ENCODE data around the gene SPAG16.

Gene SPAG16

DNA sequence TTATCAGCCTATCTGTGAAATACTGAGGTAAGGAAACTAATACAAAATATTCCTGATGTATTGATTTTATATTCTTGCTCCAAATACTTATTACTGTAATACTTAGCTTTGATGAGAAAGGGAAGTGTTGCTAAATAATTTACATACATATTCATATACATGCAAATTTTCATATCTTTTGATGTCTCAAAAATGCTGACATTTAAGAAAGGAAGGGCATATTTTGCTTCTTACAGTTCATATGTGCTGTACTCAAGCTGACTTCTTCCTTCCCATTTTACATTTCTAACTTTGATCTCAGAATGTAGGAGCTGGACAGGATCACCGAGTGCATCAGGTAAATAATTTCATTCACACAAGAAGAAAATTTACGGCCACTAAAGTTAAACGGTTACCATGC lies 727.4 kb downstream of the SPAG16 start:
- H3K79me2 ChIP-seq (ENCODE audit: insufficient read depth, low read length) = no peaks in the 10 kb centered on the region
- no peaks in the 10 kb centered on the region for H4K20me1 ChIP-seq (ENCODE audit: low read depth, low read length)
- no peak for TF ChIP-seq EZH2phosphoT487 (conservative IDR thresholded peaks at IDR 0.05; ENCODE audit: low read length)
- TF ChIP-seq, protein P1, sequence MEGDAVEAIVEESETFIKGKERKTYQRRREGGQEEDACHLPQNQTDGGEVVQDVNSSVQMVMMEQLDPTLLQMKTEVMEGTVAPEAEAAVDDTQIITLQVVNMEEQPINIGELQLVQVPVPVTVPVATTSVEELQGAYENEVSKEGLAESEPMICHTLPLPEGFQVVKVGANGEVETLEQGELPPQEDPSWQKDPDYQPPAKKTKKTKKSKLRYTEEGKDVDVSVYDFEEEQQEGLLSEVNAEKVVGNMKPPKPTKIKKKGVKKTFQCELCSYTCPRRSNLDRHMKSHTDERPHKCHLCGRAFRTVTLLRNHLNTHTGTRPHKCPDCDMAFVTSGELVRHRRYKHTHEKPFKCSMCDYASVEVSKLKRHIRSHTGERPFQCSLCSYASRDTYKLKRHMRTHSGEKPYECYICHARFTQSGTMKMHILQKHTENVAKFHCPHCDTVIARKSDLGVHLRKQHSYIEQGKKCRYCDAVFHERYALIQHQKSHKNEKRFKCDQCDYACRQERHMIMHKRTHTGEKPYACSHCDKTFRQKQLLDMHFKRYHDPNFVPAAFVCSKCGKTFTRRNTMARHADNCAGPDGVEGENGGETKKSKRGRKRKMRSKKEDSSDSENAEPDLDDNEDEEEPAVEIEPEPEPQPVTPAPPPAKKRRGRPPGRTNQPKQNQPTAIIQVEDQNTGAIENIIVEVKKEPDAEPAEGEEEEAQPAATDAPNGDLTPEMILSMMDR (IDR thresholded peaks at IDR 0.05; ENCODE audit: insufficient read depth, low read length, poor library complexity, severe bottlenecking) = no peak
- H3K4me3 ChIP-seq (ENCODE audit: insufficient read depth, low read length, poor library complexity, severe bottlenecking) = no peak overlapping the region
- H3K9ac ChIP-seq (ENCODE audit: low read length) = no peak overlapping the region
- H3K9me3 ChIP-seq (ENCODE audit: insufficient read depth, low read length) = no peaks in the 10 kb centered on the region
- no peaks in the 10 kb centered on the region for H3F3A ChIP-seq (ENCODE audit: insufficient read depth)
- no peak overlapping the region for H2AFZ ChIP-seq (ENCODE audit: low read depth, low read length, severe bottlenecking)
- no peaks in the 10 kb centered on the region for H3K27me3 ChIP-seq (ENCODE audit: low read length)
- H3K9me2 ChIP-seq (replicated peaks; ENCODE audit: insufficient read depth, low read length) = no peaks in the 10 kb centered on the region
- H3K4me2 ChIP-seq (ENCODE audit: low read depth, low read length, poor library complexity, severe bottlenecking) = no peak overlapping the region
- no peaks in the 10 kb centered on the region for H3K36me3 ChIP-seq (ENCODE audit: low read length)
- no peak overlapping the region for H3K27ac ChIP-seq (ENCODE audit: low read depth, low read length)

DNA sequence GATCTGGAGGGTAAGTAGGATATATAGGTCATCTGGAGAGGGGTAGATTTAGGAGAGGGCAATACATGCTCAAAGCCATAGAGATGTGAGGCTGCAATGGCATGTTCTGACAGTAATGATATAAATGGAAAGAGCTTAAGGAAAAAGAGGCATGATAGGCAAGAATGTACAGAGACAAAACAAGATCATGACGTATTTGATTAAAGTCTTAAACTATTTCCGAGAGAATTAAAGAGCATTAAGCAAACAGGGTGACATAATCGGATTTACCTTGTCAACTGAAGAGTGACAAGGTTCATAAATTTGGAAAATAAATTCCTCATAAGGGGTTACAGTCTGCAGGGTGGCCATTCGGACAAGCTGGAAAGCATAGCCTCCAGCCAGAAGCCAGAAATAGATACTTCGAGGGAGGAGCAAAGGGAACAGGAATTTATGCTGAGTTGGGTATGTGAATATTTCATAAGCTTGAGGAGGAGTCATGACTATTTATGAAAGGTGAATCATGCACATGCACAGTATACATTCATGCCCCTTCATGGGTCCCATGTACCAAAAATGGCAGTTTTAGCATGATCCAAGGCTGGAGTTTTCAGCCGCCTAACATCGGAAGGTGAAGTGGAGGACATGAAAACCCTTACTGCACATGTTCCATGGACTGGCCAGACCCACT lies 730.4 kb downstream of the SPAG16 start:
- H3F3A ChIP-seq (ENCODE audit: insufficient read depth) = no peaks in the 10 kb centered on the region
- no peak overlapping the region for H3K9ac ChIP-seq (ENCODE audit: low read length)
- no peaks in the 10 kb centered on the region for H3K27me3 ChIP-seq (ENCODE audit: low read length)
- H3K4me2 ChIP-seq (ENCODE audit: low read depth, low read length, poor library complexity, severe bottlenecking) = no peak overlapping the region
- no peak overlapping the region for H2AFZ ChIP-seq (ENCODE audit: low read depth, low read length, severe bottlenecking)
- no peak overlapping the region for H3K27ac ChIP-seq (ENCODE audit: low read depth, low read length)
- no peaks in the 10 kb centered on the region for H3K9me2 ChIP-seq (replicated peaks; ENCODE audit: insufficient read depth, low read length)
- H3K79me2 ChIP-seq (ENCODE audit: insufficient read depth, low read length) = no peaks in the 10 kb centered on the region
- no peaks in the 10 kb centered on the region for H3K36me3 ChIP-seq (ENCODE audit: low read length)
- no peak overlapping the region for H3K4me3 ChIP-seq (ENCODE audit: insufficient read depth, low read length, poor library complexity, severe bottlenecking)
- no peaks in the 10 kb centered on the region for H3K9me3 ChIP-seq (ENCODE audit: insufficient read depth, low read length)
- no peaks in the 10 kb centered on the region for H4K20me1 ChIP-seq (ENCODE audit: low read depth, low read length)
- no peak for TF ChIP-seq EZH2phosphoT487 (conservative IDR thresholded peaks at IDR 0.05; ENCODE audit: low read length)
- TF ChIP-seq, protein P1 (IDR thresholded peaks at IDR 0.05; ENCODE audit: insufficient read depth, low read length, poor library complexity, severe bottlenecking) = no peak

DNA sequence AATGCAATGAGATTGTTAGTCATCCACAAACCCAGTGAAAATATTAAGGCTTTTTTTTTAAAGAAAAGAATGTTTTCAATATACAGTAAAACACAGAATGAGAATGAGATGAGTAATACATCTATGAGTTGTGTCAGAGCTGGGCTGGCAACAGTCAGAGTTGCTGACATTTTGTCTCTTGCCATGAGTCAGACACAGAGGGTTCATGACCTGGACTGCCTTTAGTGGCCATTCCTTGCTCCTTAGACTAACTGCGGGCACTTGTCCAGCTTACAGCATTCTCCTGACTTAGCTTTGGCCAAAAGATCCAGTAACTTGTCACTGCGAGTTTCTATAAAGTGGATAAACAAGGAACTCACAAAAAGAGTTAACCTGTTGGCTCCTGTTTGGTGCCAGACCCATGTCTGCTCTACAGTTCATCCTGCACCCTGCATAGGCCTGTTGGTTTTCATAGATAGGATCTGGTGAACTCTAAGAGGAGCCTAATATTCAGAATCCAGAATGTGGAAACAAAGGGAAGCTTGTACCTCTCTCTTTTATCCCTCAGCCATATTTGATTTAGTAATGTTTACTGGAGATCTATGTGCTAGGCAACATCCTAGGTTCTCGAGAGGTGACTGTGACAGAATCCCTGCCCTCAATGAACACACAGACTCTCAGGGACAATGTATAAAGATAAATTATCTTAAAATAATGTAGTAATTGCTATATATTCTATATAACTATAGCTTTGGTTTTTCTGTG lies 735.1 kb downstream of the SPAG16 start:
- TF ChIP-seq EZH2phosphoT487 (conservative IDR thresholded peaks at IDR 0.05; ENCODE audit: low read length) = no peak
- TF ChIP-seq, protein P1 (IDR thresholded peaks at IDR 0.05; ENCODE audit: insufficient read depth, low read length, poor library complexity, severe bottlenecking) = no peak
- Histone ChIP-seq H4K20me1 (ENCODE audit: low read depth, low read length) (no peaks in the 10 kb centered on the region), H3K27me3 (ENCODE audit: low read length) (no peaks in the 10 kb centered on the region), H3K36me3 (ENCODE audit: low read length) (no peaks in the 10 kb centered on the region), H3K9me3 (ENCODE audit: insufficient read depth, low read length) (no peaks in the 10 kb centered on the region), H3K79me2 (ENCODE audit: insufficient read depth, low read length) (no peaks in the 10 kb centered on the region), H3K27ac (ENCODE audit: low read depth, low read length) (no peak overlapping the region), H3K4me3 (ENCODE audit: insufficient read depth, low read length, poor library complexity, severe bottlenecking) (no peak overlapping the region), H3F3A (ENCODE audit: insufficient read depth) (no peaks in the 10 kb centered on the region), H3K4me2 (ENCODE audit: low read depth, low read length, poor library complexity, severe bottlenecking) (no peak overlapping the region), H2AFZ (ENCODE audit: low read depth, low read length, severe bottlenecking) (no peak overlapping the region), H3K9ac (ENCODE audit: low read length) (no peak overlapping the region), H3K9me2 (replicated peaks; ENCODE audit: insufficient read depth, low read length) (no peaks in the 10 kb centered on the region)
